H1 (cell line): ENCODE results near the gene VPS26A. TPM values are rescaled to one million over a fixed set of nuclear protein-coding genes. Genes with fewer than 3 reads are reported as not detected.

Experiments
- ASH2L ChIP-seq: fragments of 200-600, 300-600 bp; sonication (generic); IDR thresholded peaks from one replicate; pipeline ENCODE4 v1.7.1; 2017; ENCODE audit warnings: low read length
- CBX5 ChIP-seq: fragments of 300-800, 300-1000 bp; sonication (generic); IDR thresholded peaks from 2 replicates; pipeline ENCODE4 v1.7.1; 2016; ENCODE audit warnings: antibody characterized with exemption, low read length, low read depth
- CBX8 ChIP-seq: fragments of 300-800, 300-1000 bp; sonication (generic); IDR thresholded peaks from 2 replicates; pipeline ENCODE4 v1.7.1; 2016; ENCODE audit warnings: low read depth, low read length, borderline replicate concordance
- GABPA ChIP-seq: IDR thresholded peaks from 2 replicates; pipeline ENCODE4 v1.6.1; 2011; ENCODE audit warnings: mild to moderate bottlenecking, low read length, moderate library complexity, borderline replicate concordance; ENCODE audit not compliant: insufficient read depth
- PHF8 ChIP-seq: fragments of 200-600 bp; sonication (generic); conservative IDR thresholded peaks from 2 replicates; pipeline ENCODE4 v1.7.1; 2012; ENCODE audit warnings: low read depth, mild to moderate bottlenecking, inconsistent platforms, low read length, moderate library complexity
- POLR2A ChIP-seq, 2 experiments: IDR thresholded peaks; 1 replicate in 1 of 2; 2 replicates in 1 of 2; pipeline ENCODE4 v1.6.1; 2011; ENCODE audit warnings: low read depth in 2 of 2, low read length in 2 of 2, mild to moderate bottlenecking in 2 of 2; ENCODE audit errors: control extremely low read depth in 1 of 2
- TEAD4 ChIP-seq: IDR thresholded peaks from 2 replicates; pipeline ENCODE4 v1.6.1; 2012; ENCODE audit warnings: low read depth, low read length, inconsistent platforms, mixed read lengths
- YY1 ChIP-seq: IDR thresholded peaks from 2 replicates; pipeline ENCODE4 v1.6.1; 2011; ENCODE audit warnings: low read depth, mild to moderate bottlenecking, low read length
- polyA plus RNA-seq, 7 experiments: library from polyadenylated mRNA; depleted of rRNA in 3 of 7; stranded (reverse) in 5 of 7; unstranded in 2 of 7; fragments of >200 nt in 5 of 7; fragments of 200-250 nt in 2 of 7; gene quantifications; 1 replicate in 5 of 7; 2 replicates in 1 of 7; 4 replicates in 1 of 7; pipeline versions ENCODE4 v1.2.1 to v1.2.3, GENCODE V29; 2011 to 2013; ENCODE audit warnings: missing spikeins in 2 of 7, mixed read lengths in 2 of 7
- total RNA-seq: library from RNA; stranded (reverse); fragmentation: NEBNext Ultra II Directional; extraction: Animal tissue kit (Norgen Biotek cat#: 25700); gene quantifications from 2 replicates; pipeline ENCODE4 v1.2.1, GENCODE V29; 2021

VPS26A gene
- total and polyA plus RNA-seq, 2 of the 8 experiments (the other 6 are each of a cell fraction or from before 2014, with no cell fraction given) = 10.7 to 44.8 TPM

GRCh38 chr10:69075431-69075830, 48.5 kb upstream of the VPS26A start (continued):
- TF ChIP-seq GABPA (no peak), YY1 (no peak), POLR2A (IDR thresholded peaks at IDR 0.05; ENCODE audit: control extremely low read depth in 1 of 2, low read depth in 2 of 2, low read length in 2 of 2) (no peak), ASH2L (no peak), PHF8 (no peak), CBX5 (no peak), CBX8 (no peak), TEAD4 (no peak)
